Mesenchymal stem cell (in vitro differentiated cells and primary cell): ENCODE data around the gene NRM.

Source experiments
- DNase-seq: peaks from one replicate; pipeline ENCODE4 v3.0.0-alpha.2; 2013
- H2AFZ ChIP-seq: one replicate; pipeline ENCODE4 v1.6.1; 2013; ENCODE audit warnings: low read depth, mild to moderate bottlenecking, control low read depth, inconsistent platforms, low read length, moderate library complexity
- H2AK5ac ChIP-seq: 2 replicates; pipeline ENCODE4 v1.6.1; 2013; ENCODE audit warnings: low read length, moderate library complexity, mild to moderate bottlenecking, inconsistent platforms; ENCODE audit not compliant: severe bottlenecking
- H2BK120ac ChIP-seq: one replicate; pipeline ENCODE4 v1.6.1; 2013; ENCODE audit warnings: low read depth, mild to moderate bottlenecking, inconsistent platforms, low read length, moderate library complexity
- H2BK12ac ChIP-seq, 2 experiments: one replicate each; pipeline ENCODE4 v1.6.1; 2013; ENCODE audit warnings: inconsistent platforms in 2 of 2, low read length in 2 of 2, mild to moderate bottlenecking in 2 of 2, moderate library complexity in 2 of 2, control low read depth in 1 of 2
- H2BK15ac ChIP-seq: one replicate; pipeline ENCODE4 v1.6.1; 2013; ENCODE audit warnings: mild to moderate bottlenecking, low read depth, inconsistent platforms; ENCODE audit not compliant: poor library complexity, severe bottlenecking
- H2BK5ac ChIP-seq: 2 replicates; pipeline ENCODE4 v1.6.1; 2013; ENCODE audit warnings: low read depth, mild to moderate bottlenecking, low read length, control low read depth, inconsistent platforms; ENCODE audit not compliant: poor library complexity, severe bottlenecking
- H3K14ac ChIP-seq, 2 experiments: one replicate each; pipeline ENCODE4 v1.6.1; 2013; ENCODE audit warnings: inconsistent platforms in 2 of 2, low read length in 2 of 2, control low read depth in 1 of 2, mild to moderate bottlenecking in 1 of 2, moderate library complexity in 1 of 2
- H3K18ac ChIP-seq, 2 experiments: one replicate each; pipeline ENCODE4 v1.6.1; 2013; ENCODE audit warnings: inconsistent platforms in 2 of 2, low read length in 2 of 2, control low read depth in 1 of 2, low read depth in 1 of 2, mild to moderate bottlenecking in 1 of 2
- H3K23ac ChIP-seq, 2 experiments: one replicate each; pipeline ENCODE4 v1.6.1; 2013; ENCODE audit warnings: inconsistent platforms in 2 of 2, low read length in 2 of 2, mild to moderate bottlenecking in 2 of 2, moderate library complexity in 2 of 2, control low read depth in 1 of 2
- H3K27ac ChIP-seq: 2 replicates; pipeline ENCODE4 v1.5.1; 2013; ENCODE audit warnings: mild to moderate bottlenecking, moderate library complexity, low read length, control low read depth, inconsistent platforms; ENCODE audit not compliant: poor library complexity, severe bottlenecking
- H3K27me3 ChIP-seq, 2 experiments: 2 replicates each; pipeline versions ENCODE4 v1.6.1 to v1.7.0; 2013; ENCODE audit warnings: low read length in 2 of 2, mild to moderate bottlenecking in 2 of 2, moderate library complexity in 2 of 2, control low read depth in 1 of 2, inconsistent platforms in 1 of 2; ENCODE audit not compliant: control insufficient read depth in 1 of 2, insufficient read depth in 1 of 2
- H3K36me3 ChIP-seq, 2 experiments: 2 replicates each; pipeline versions ENCODE4 v1.6.1 to v1.7.0; 2013; ENCODE audit warnings: low read length in 2 of 2, control low read depth in 1 of 2, inconsistent platforms in 1 of 2, low read depth in 1 of 2, mild to moderate bottlenecking in 1 of 2; ENCODE audit not compliant: insufficient read depth in 2 of 2, control insufficient read depth in 1 of 2
- H3K4ac ChIP-seq, 2 experiments: one replicate each; pipeline ENCODE4 v1.6.1; 2013; ENCODE audit warnings: inconsistent platforms in 2 of 2, low read length in 2 of 2, mild to moderate bottlenecking in 2 of 2, moderate library complexity in 2 of 2, control low read depth in 1 of 2, low read depth in 1 of 2
- H3K4me1 ChIP-seq: 2 replicates; pipeline ENCODE4 v1.6.1; 2013; ENCODE audit warnings: low read depth, low read length, control low read depth; ENCODE audit not compliant: control insufficient read depth, insufficient read depth
- H3K4me2 ChIP-seq: 2 replicates; pipeline ENCODE4 v1.6.1; 2013; ENCODE audit warnings: low read length, mild to moderate bottlenecking, inconsistent platforms; ENCODE audit not compliant: poor library complexity, severe bottlenecking
- H3K4me3 ChIP-seq, 2 experiments: 2 replicates each; pipeline versions ENCODE4 v1.5.1 to v1.7.0; 2013; ENCODE audit warnings: low read length in 2 of 2, mild to moderate bottlenecking in 2 of 2, control low read depth in 1 of 2, low read depth in 1 of 2; ENCODE audit not compliant: insufficient read depth in 1 of 2
- H3K79me1 ChIP-seq: replicated peaks from 2 replicates; pipeline ENCODE4 v1.6.1; 2013; ENCODE audit warnings: mild to moderate bottlenecking, control low read depth, low read length, inconsistent platforms; ENCODE audit not compliant: poor library complexity, severe bottlenecking
- H3K9ac ChIP-seq: 2 replicates; pipeline ENCODE4 v1.7.0; 2013; ENCODE audit warnings: mild to moderate bottlenecking, low read length, moderate library complexity
- H3K9me3 ChIP-seq: 2 replicates; pipeline ENCODE4 v1.7.0; 2013; ENCODE audit warnings: mild to moderate bottlenecking, low read length; ENCODE audit not compliant: control insufficient read depth
- H4K8ac ChIP-seq: one replicate; pipeline ENCODE4 v1.6.1; 2013; ENCODE audit warnings: inconsistent platforms, mild to moderate bottlenecking, low read length, moderate library complexity
- H4K91ac ChIP-seq: one replicate; pipeline ENCODE4 v1.6.1; 2013; ENCODE audit warnings: mild to moderate bottlenecking, low read length, inconsistent platforms
- WGBS: methylation state at CpG from one replicate; pipeline ENCODE4 v1.1.7; 2013; ENCODE audit warnings: mixed read lengths; 5-methylcytosine and 5-hydroxymethylcytosine counted together

Gene NRM

GRCh38 chr6:30732237-30732943 lies 41.6 kb upstream of the NRM start:
- Histone ChIP-seq H3K79me1 (peaks cover 26% of the 10 kb centered on the region), H3K14ac (no peak overlapping the region), H2AFZ (no peak overlapping the region), H2BK15ac (no peak overlapping the region), H2BK120ac (no peak overlapping the region), H3K27me3 (no peaks in the 10 kb centered on the region), H2BK12ac (no peak overlapping the region), H2AK5ac (no peak overlapping the region), H3K4me2 (no peak overlapping the region), H4K8ac (no peak overlapping the region), H3K9ac (no peak overlapping the region), H3K4me1 (peaks cover 10% of the 10 kb centered on the region), H3K18ac (no peak overlapping the region), H3K27ac (no peak overlapping the region), H3K4ac (no peak overlapping the region), H3K4me3 (no peak overlapping the region), H3K23ac (no peak overlapping the region), H3K9me3 (no peaks in the 10 kb centered on the region), H4K91ac (no peak overlapping the region), H2BK5ac (no peak overlapping the region), H3K36me3 (peaks cover 69 to 88% of the 10 kb centered on the region in 2 experiments)
- 96% methylated on average over 11 of the region's 12 CpGs for WGBS
- DNase-seq = no peak

GRCh38 chr6:30730601-30731435 lies 40.0 kb upstream of the NRM start:
- WGBS = 81% methylated on average over 28 of the region's 30 CpGs

GRCh38 chr6:30727920-30728553 lies 37.3 kb upstream of the NRM start:
- no peak overlapping the region for H4K91ac ChIP-seq
- no peak overlapping the region for H2BK5ac ChIP-seq
- peaks cover 61 to 87% of the 10 kb centered on the region in 2 experiments for H3K36me3 ChIP-seq
- peaks cover 10% of the 10 kb centered on the region for H3K79me1 ChIP-seq
- H3K23ac ChIP-seq = peak overlapping the region in 1 of 2 experiments; percentile 59
- peak overlapping the region; percentile 91 for H2AK5ac ChIP-seq
- peak overlapping the region in 1 of 2 experiments; percentile 34 for H3K18ac ChIP-seq
- peak overlapping the region; percentile 73 for H4K8ac ChIP-seq
- no peak overlapping the region for H3K14ac ChIP-seq
- peak; percentile 70 for DNase-seq
- H3K27ac ChIP-seq = peak overlapping the region; percentile 59
- H2BK120ac ChIP-seq = no peak overlapping the region
- H3K4me1 ChIP-seq = peaks cover 23% of the 10 kb centered on the region
- peak overlapping the region in 1 of 2 experiments; percentile 77 for H2BK12ac ChIP-seq
- no peaks in the 10 kb centered on the region for H3K27me3 ChIP-seq
- H2BK15ac ChIP-seq = no peak overlapping the region
- 82% methylated on average over 5 of the region's 7 CpGs for WGBS
- peak overlapping the region; percentile 67 for H3K9ac ChIP-seq
- no peak overlapping the region for H3K4me2 ChIP-seq
- H3K4me3 ChIP-seq = no peak overlapping the region
- H2AFZ ChIP-seq = no peak overlapping the region
- H3K9me3 ChIP-seq = no peaks in the 10 kb centered on the region
- no peak overlapping the region for H3K4ac ChIP-seq

More at GRCh38 chr6:30730601-30731435, 40.0 kb upstream of the NRM start:
- DNase-seq = peak; percentile 27
- Histone ChIP-seq H4K91ac (no peak overlapping the region), H2AFZ (no peak overlapping the region), H3K27ac (no peak overlapping the region), H3K18ac (no peak overlapping the region), H3K27me3 (no peaks in the 10 kb centered on the region), H3K4me3 (no peak overlapping the region), H3K9me3 (no peaks in the 10 kb centered on the region), H3K4me2 (no peak overlapping the region), H3K4ac (no peak overlapping the region), H2AK5ac (no peak overlapping the region), H4K8ac (no peak overlapping the region), H3K36me3 (peaks cover 61 to 86% of the 10 kb centered on the region in 2 experiments), H3K23ac (peak overlapping the region in 1 of 2 experiments; percentile 11), H2BK5ac (no peak overlapping the region), H2BK120ac (no peak overlapping the region), H3K14ac (no peak overlapping the region), H3K79me1 (peaks cover 20% of the 10 kb centered on the region), H2BK15ac (no peak overlapping the region), H2BK12ac (no peak overlapping the region), H3K9ac (no peak overlapping the region), H3K4me1 (peaks cover 12% of the 10 kb centered on the region)
